HepG2 (cell line): Measurements from ENCODE around the gene MRPS2. TPM values are rescaled to one million over a fixed set of nuclear protein-coding genes. Genes with fewer than 3 reads are reported as not detected.

ENCODE experiments used
- BCL3 ChIP-seq: sonication (generic); formaldehyde crosslinking; IDR thresholded peaks from 2 replicates; pipeline ENCODE4 v1.5.1; 2020; ENCODE audit warnings: mild to moderate bottlenecking, missing genetic modification reagents, moderate library complexity
- BORCS8-MEF2B ChIP-seq: sonication (generic); formaldehyde crosslinking; IDR thresholded peaks from 2 replicates; pipeline ENCODE4 v1.8.0; 2022; ENCODE audit warnings: mild to moderate bottlenecking, missing genetic modification reagents
- CENPX ChIP-seq: sonication (generic); formaldehyde crosslinking; IDR thresholded peaks from 2 replicates; pipeline ENCODE4 v1.9.0; 2021; ENCODE audit warnings: mild to moderate bottlenecking, missing genetic modification reagents, moderate library complexity
- FOXP4 ChIP-seq: sonication (generic); formaldehyde crosslinking; IDR thresholded peaks from 2 replicates; pipeline ENCODE4 v1.4.0; 2020; ENCODE audit warnings: missing genetic modification reagents
- GPN1 ChIP-seq: sonication (generic); formaldehyde crosslinking; IDR thresholded peaks from 2 replicates; pipeline ENCODE4 v1.5.1; 2020; ENCODE audit warnings: missing genetic modification reagents, borderline replicate concordance
- HHEX ChIP-seq: IDR thresholded peaks from 2 replicates; pipeline ENCODE4 v1.6.1; 2016; ENCODE audit warnings: control low read depth
- HOXD1 ChIP-seq: sonication (generic); formaldehyde crosslinking; IDR thresholded peaks from 2 replicates; pipeline ENCODE4 v1.5.0; 2020; ENCODE audit warnings: missing genetic modification reagents
- KDM6A ChIP-seq: IDR thresholded peaks from 2 replicates; pipeline ENCODE4 v1.6.1; 2016; ENCODE audit warnings: low read depth
- MEIS1 ChIP-seq: sonication (generic); formaldehyde crosslinking; IDR thresholded peaks from 2 replicates; pipeline ENCODE4 v1.9.0; 2021; ENCODE audit warnings: mild to moderate bottlenecking, missing genetic modification reagents, moderate library complexity, borderline replicate concordance
- MXD4 ChIP-seq: IDR thresholded peaks from 2 replicates; pipeline ENCODE4 v1.6.1; 2016; ENCODE audit warnings: mild to moderate bottlenecking, missing biosample characterization, missing genetic modification reagents
- NR2F1 ChIP-seq, 2 experiments: fragments of 450-650 bp in 1 of 2; formaldehyde crosslinking in 1 of 2; IDR thresholded peaks; 2 replicates each; pipeline versions ENCODE4 v1.5.0 to v1.6.1; 2016 to 2020; ENCODE audit warnings: mild to moderate bottlenecking in 1 of 2, missing compliant biosample characterization in 1 of 2, missing genetic modification reagents in 1 of 2, moderate library complexity in 1 of 2
- PAF1 ChIP-seq: IDR thresholded peaks from 2 replicates; pipeline ENCODE4 v1.6.1; 2016; ENCODE audit warnings: missing genetic modification reagents, missing compliant biosample characterization
- POLR2AphosphoS5 ChIP-seq: IDR thresholded peaks from 2 replicates; pipeline ENCODE4 v1.6.1; 2012; ENCODE audit warnings: low read depth, low read length
- RAD21 ChIP-seq: fragments of 450-650 bp; formaldehyde crosslinking; IDR thresholded peaks from 2 replicates; pipeline ENCODE4 v1.5.0; 2020; ENCODE audit warnings: mild to moderate bottlenecking
- RELA ChIP-seq: sonication (generic); formaldehyde crosslinking; IDR thresholded peaks from 2 replicates; pipeline ENCODE4 v1.4.0; 2020; ENCODE audit warnings: missing genetic modification reagents
- REPIN1 ChIP-seq: sonication (generic); formaldehyde crosslinking; IDR thresholded peaks from 2 replicates; pipeline ENCODE4 v1.8.0; 2022; ENCODE audit warnings: missing genetic modification reagents, low read depth, mild to moderate bottlenecking, borderline replicate concordance
- SKI ChIP-seq: fragments of 450-650 bp; IDR thresholded peaks from one replicate; pipeline ENCODE4 v1.6.1; 2018; ENCODE audit warnings: mild to moderate bottlenecking; ENCODE audit not compliant: partially characterized antibody
- SRSF1 ChIP-seq: fragments of 200-400 bp; formaldehyde crosslinking; optimal IDR thresholded peaks from 2 replicates; pipeline ENCODE3; 2017; ENCODE audit warnings: mild to moderate bottlenecking, low read depth, low read length, moderate library complexity
- TAF1 ChIP-seq: sonication (generic); formaldehyde crosslinking; IDR thresholded peaks from 2 replicates; pipeline ENCODE4 v1.4.0; 2020; ENCODE audit warnings: missing genetic modification reagents
- TRIM22 ChIP-seq: fragments of 450-650 bp; IDR thresholded peaks from 2 replicates; pipeline ENCODE4 v1.6.1; 2017
- ZBTB3 ChIP-seq: sonication (generic); formaldehyde crosslinking; IDR thresholded peaks from 2 replicates; pipeline ENCODE4 v1.4.0; 2020; ENCODE audit warnings: low read depth, mild to moderate bottlenecking, moderate library complexity, missing genetic modification reagents, borderline replicate concordance
- ZBTB42 ChIP-seq: sonication (generic); formaldehyde crosslinking; IDR thresholded peaks from 2 replicates; pipeline ENCODE4 v1.5.0; 2020; ENCODE audit warnings: mild to moderate bottlenecking, missing genetic modification reagents
- ZEB1 ChIP-seq: IDR thresholded peaks from 2 replicates; pipeline ENCODE4 v1.6.1; 2012; ENCODE audit warnings: mild to moderate bottlenecking, low read depth, inconsistent platforms; ENCODE audit not compliant: insufficient replicate concordance
- ZNF432 ChIP-seq: sonication (generic); formaldehyde crosslinking; IDR thresholded peaks from 2 replicates; pipeline ENCODE4 v1.5.0; 2020; ENCODE audit warnings: missing genetic modification reagents, mild to moderate bottlenecking, borderline replicate concordance
- ZNF446 ChIP-seq: sonication (generic); formaldehyde crosslinking; IDR thresholded peaks from 2 replicates; pipeline ENCODE4 v1.5.0; 2020; ENCODE audit warnings: mild to moderate bottlenecking, missing genetic modification reagents
- ZNF792 ChIP-seq: IDR thresholded peaks from 2 replicates; pipeline ENCODE4 v1.6.1; 2016
- ZNF841 ChIP-seq: sonication (generic); formaldehyde crosslinking; IDR thresholded peaks from 2 replicates; pipeline ENCODE4 v1.8.1; 2023; ENCODE audit warnings: missing genetic modification reagents, borderline replicate concordance
- polyA plus RNA-seq, 8 experiments: library from polyadenylated mRNA; depleted of rRNA in 3 of 8; stranded (reverse) in 7 of 8; unstranded in 1 of 8; fragments of >200 nt; fragmentation: Illumina TruSeq in 4 of 8; extraction: Trizol in 4 of 8; gene quantifications; 2 replicates each; pipeline versions ENCODE4 v1.2.1 to v1.2.3, GENCODE V29; 2011 to 2016; ENCODE audit warnings: low read depth in 4 of 8, missing spikeins in 1 of 8, mixed read lengths in 1 of 8; ENCODE audit not compliant: insufficient read depth in 1 of 8
- total RNA-seq, 5 experiments: library from RNA; depleted of rRNA; stranded (reverse); fragments of >200 nt; fragmentation: Illumina TruSeq; extraction: Trizol; gene quantifications; 2 replicates each; pipeline ENCODE4 v1.2.3, GENCODE V29; 2016; ENCODE audit warnings: low read depth in 1 of 5

MRPS2 gene
- total and polyA plus RNA-seq, 2 of the 13 experiments (the other 11 are each of a cell fraction or from before 2014, with no cell fraction given) = 44.4 to 86.7 TPM

GRCh38 chr9:135500525-135501260 is at the start of gene MRPS2 (continued):
- peak; percentile 65; the same call in 1 of the 2 replicates for TF ChIP-seq MEIS1
- no peak for TF ChIP-seq KDM6A (CRISPR knock-in tag)
- TF ChIP-seq HHEX (CRISPR knock-in tag) = no peak
- no peak for TF ChIP-seq ZEB1
- no peak for TF ChIP-seq CENPX (CRISPR knock-in tag)
- TF ChIP-seq HOXD1 (CRISPR knock-in tag) = peak; percentile 71
- TF ChIP-seq ZNF446 (CRISPR knock-in tag) = peak; percentile 76; the same call in 1 of the 2 replicates
- TF ChIP-seq SRSF1 = no peak
- TF ChIP-seq ZBTB3 = no peak
- no peak for TF ChIP-seq RELA
- TF ChIP-seq RAD21 (CRISPR knock-in tag) = peak; percentile 58
- peak; percentile 72 for TF ChIP-seq POLR2AphosphoS5
- TF ChIP-seq ZNF792 (CRISPR knock-in tag) = peak; percentile 77; the same call in 1 of the 2 replicates
- TF ChIP-seq BORCS8-MEF2B (CRISPR knock-in tag) = peak; percentile 91
- no peak for TF ChIP-seq ZNF432
- TF ChIP-seq ZBTB42 (CRISPR knock-in tag) = no peak; the same call in 1 of the 2 replicates
- TF ChIP-seq TAF1 (CRISPR knock-in tag) = peak; percentile 96
- no peak for TF ChIP-seq ZNF841 (CRISPR knock-in tag)
- TF ChIP-seq MXD4 = 0 out of 2 replicates have a peak, but pooled peaks have one; percentile 20
- TF ChIP-seq SKI = peak; percentile 54
- TF ChIP-seq BCL3 (CRISPR knock-in tag) = peak; percentile 45; the same call in 1 of the 2 replicates
- TF ChIP-seq NR2F1 (CRISPR knock-in tag; IDR thresholded peaks at IDR 0.05) = peak in 1 of 2 experiments; percentile 78; a peak in 2 of 4 replicates
- no peak for TF ChIP-seq PAF1 (CRISPR knock-in tag)
- peak; percentile 52; the same call in 1 of the 2 replicates for TF ChIP-seq FOXP4 (CRISPR knock-in tag)
- TF ChIP-seq REPIN1 = peak; percentile 62
- TF ChIP-seq GPN1 = no peak
- TF ChIP-seq TRIM22 = no peak
